GM12865 (cell line): ENCODE measurements around the gene USP11.
"Not testable (repeated sequence)": the region's sequence is repeated elsewhere in the genome, so short reads cannot be mapped to it uniquely, and the experiment has no call there.

Source experiments
- DNase-seq: peaks from one replicate; pipeline ENCODE4 v3.0.0; 2010; ENCODE audit warnings: low read depth
- H3K4me3 ChIP-seq: 2 replicates; pipeline ENCODE4 v1.5.1; 2011; ENCODE audit warnings: mild to moderate bottlenecking, low read depth, low read length, control low read depth
- CTCF ChIP-seq: IDR thresholded peaks from 2 replicates; pipeline ENCODE4 v1.5.1; 2011; ENCODE audit warnings: low read length, control low read depth, low read depth, inconsistent platforms; ENCODE audit not compliant: insufficient read depth; ENCODE audit errors: missing control alignments

Gene USP11

GRCh38 chrX:47266643-47267042 is 33.8 kb downstream of the USP11 start:
- no peak for TF ChIP-seq CTCF
- DNase-seq, result no peak
- H3K4me3 ChIP-seq, result no peak overlapping the region

GRCh38 chrX:47272013-47272408 is 39.2 kb downstream of the USP11 start:
- H3K4me3 ChIP-seq, result no peak overlapping the region
- TF ChIP-seq CTCF, result no peak
- DNase-seq, result no peak

GRCh38 chrX:47273011-47273730 is 40.4 kb downstream of the USP11 start:
- H3K4me3 ChIP-seq, result no peak overlapping the region
- no peak for TF ChIP-seq CTCF
- DNase-seq, result no peak

- no peak for TF ChIP-seq CTCF
- no peak for DNase-seq
- no peak overlapping the region for H3K4me3 ChIP-seq
Measured at GRCh38 chrX:47278691-47279090, 45.9 kb downstream of the USP11 start.

- no peak overlapping the region for H3K4me3 ChIP-seq
- no peak for TF ChIP-seq CTCF
- peak; percentile 50 for DNase-seq
Measured at GRCh38 chrX:47283015-47283771, 50.4 kb downstream of the USP11 start.

GRCh38 chrX:47284616-47285015 is 51.8 kb downstream of the USP11 start:
- not testable (repeated sequence) for H3K4me3 ChIP-seq, DNase-seq

GRCh38 chrX:47285836-47286320 is 53.1 kb downstream of the USP11 start:
- TF ChIP-seq CTCF, result no peak
- DNase-seq, result no peak

More at GRCh38 chrX:47285836-47286320, 53.1 kb downstream of the USP11 start:
- H3K4me3 ChIP-seq, result no peak overlapping the region
